Measurements from ENCODE around the gene CTDSP2. TPM values are rescaled to one million over a fixed set of nuclear protein-coding genes. Genes with fewer than 3 reads are reported as not detected.
A peak's percentile ranks its signal among the peaks of the same experiment; 100 is the strongest.

The CTDSP2 gene
- total RNA-seq, 1 donor from 2014 or later = 87.1 TPM

DNA sequence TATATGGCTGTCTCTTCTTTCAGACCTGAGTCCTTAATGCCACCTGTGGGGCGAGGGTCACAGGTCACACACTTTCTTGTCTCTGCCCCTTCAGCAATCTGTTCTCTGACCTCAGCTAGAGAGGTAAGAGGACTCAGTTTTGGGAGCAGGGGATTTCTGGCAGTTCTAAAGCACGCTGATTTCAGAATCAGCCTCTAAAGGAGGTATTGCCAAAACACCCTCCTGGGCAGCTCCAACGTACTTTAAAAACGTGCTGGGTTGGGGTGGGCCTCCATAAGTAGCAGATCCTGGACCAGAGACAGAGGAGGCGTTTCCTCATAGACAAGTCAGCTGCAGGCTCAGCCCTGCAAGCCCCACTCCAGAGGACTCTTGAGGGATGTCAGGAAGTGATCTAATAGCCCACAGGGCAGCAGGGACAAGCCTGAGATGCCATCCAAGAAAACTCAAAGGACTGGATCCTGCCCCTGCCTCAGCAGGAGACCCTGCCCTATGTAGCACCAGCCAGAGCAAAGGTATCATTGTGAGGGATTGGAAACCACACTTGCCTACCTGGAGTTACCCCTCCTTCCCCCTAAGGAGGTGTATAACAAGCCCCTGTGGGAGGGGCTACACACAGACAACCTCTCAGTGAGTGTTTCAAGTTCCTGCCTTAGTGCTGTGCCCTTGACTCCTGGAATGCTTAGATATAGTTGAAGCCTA lies 8.5 kb downstream of the CTDSP2 start:
- DNase-seq (ENCODE audit: low read depth) (peak; percentile 65), FAIRE-seq (no peak)
- peak overlapping the region; percentile 78 for H3K27ac Mint-ChIP-seq (ENCODE audit: unreplicated experiment)
- Histone ChIP-seq H3K4me3 (ENCODE audit: insufficient read depth, low read depth, low read length) (no peak overlapping the region), H3K79me2 (ENCODE audit: insufficient read depth, low read length) (peaks cover 99% of the 10 kb centered on the region), H3K27ac (ENCODE audit: low read depth, low read length) (peak overlapping the region; percentile 24), H3K27me3 (ENCODE audit: insufficient read depth, low read length) (no peaks in the 10 kb centered on the region), H4K20me1 (ENCODE audit: insufficient read depth, low read length) (peaks cover 97% of the 10 kb centered on the region), H3K4me1 (ENCODE audit: insufficient read depth, low read length) (peaks cover 65% of the 10 kb centered on the region), H3K9ac (ENCODE audit: low read length) (peak overlapping the region; percentile 1), H3K9me3 (ENCODE audit: insufficient read depth, low read depth, low read length) (no peaks in the 10 kb centered on the region), H3K4me2 (ENCODE audit: low read length) (peak overlapping the region; percentile 59), H2AFZ (ENCODE audit: low read depth, low read length) (no peak overlapping the region), H3K36me3 (ENCODE audit: insufficient read depth, low read length) (no peaks in the 10 kb centered on the region)
- TF ChIP-seq CTCF (IDR thresholded peaks at IDR 0.05; ENCODE audit: insufficient read depth, low read depth, low read length) (no peak), EZH2 (IDR thresholded peaks at IDR 0.05; ENCODE audit: insufficient read depth, low read length) (no peak)
- H3K36me3 Mint-ChIP-seq (ENCODE audit: low read depth, unreplicated experiment) = peaks cover 2% of the 10 kb centered on the region
- H3K4me3 Mint-ChIP-seq (ENCODE audit: unreplicated experiment) = peak overlapping the region; percentile 62
- H3K9me3 Mint-ChIP-seq (ENCODE audit: unreplicated experiment) = no peaks in the 10 kb centered on the region
- peaks cover 77% of the 10 kb centered on the region for H3K4me1 Mint-ChIP-seq (ENCODE audit: low read depth, unreplicated experiment)
- no peaks in the 10 kb centered on the region for H3K27me3 Mint-ChIP-seq (ENCODE audit: low read depth, unreplicated experiment)

- H3K36me3 Mint-ChIP-seq (ENCODE audit: low read depth, unreplicated experiment) = peaks cover 2% of the 10 kb centered on the region
- H3K27me3 Mint-ChIP-seq (ENCODE audit: low read depth, unreplicated experiment) = no peaks in the 10 kb centered on the region
- Histone ChIP-seq H2AFZ (ENCODE audit: low read depth, low read length) (no peak overlapping the region), H3K4me3 (ENCODE audit: insufficient read depth, low read depth, low read length) (no peak overlapping the region), H3K79me2 (ENCODE audit: insufficient read depth, low read length) (peaks cover 99% of the 10 kb centered on the region), H3K9me3 (ENCODE audit: insufficient read depth, low read depth, low read length) (no peaks in the 10 kb centered on the region), H4K20me1 (ENCODE audit: insufficient read depth, low read length) (peaks cover 97% of the 10 kb centered on the region), H3K27ac (ENCODE audit: low read depth, low read length) (peak overlapping the region; percentile 9), H3K36me3 (ENCODE audit: insufficient read depth, low read length) (no peaks in the 10 kb centered on the region), H3K4me1 (ENCODE audit: insufficient read depth, low read length) (peaks cover 61% of the 10 kb centered on the region), H3K9ac (ENCODE audit: low read length) (peak overlapping the region; percentile 19), H3K27me3 (ENCODE audit: insufficient read depth, low read length) (no peaks in the 10 kb centered on the region), H3K4me2 (ENCODE audit: low read length) (peak overlapping the region; percentile 79)
- peak overlapping the region; percentile 53 for H3K27ac Mint-ChIP-seq (ENCODE audit: unreplicated experiment)
- DNase-seq (ENCODE audit: low read depth) = peak; percentile 67
- TF ChIP-seq CTCF (IDR thresholded peaks at IDR 0.05; ENCODE audit: insufficient read depth, low read depth, low read length) (no peak), EZH2 (IDR thresholded peaks at IDR 0.05; ENCODE audit: insufficient read depth, low read length) (no peak)
- H3K4me1 Mint-ChIP-seq (ENCODE audit: low read depth, unreplicated experiment) = peaks cover 74% of the 10 kb centered on the region
- H3K9me3 Mint-ChIP-seq (ENCODE audit: unreplicated experiment) = no peaks in the 10 kb centered on the region
- FAIRE-seq = no peak
- peak overlapping the region; percentile 57 for H3K4me3 Mint-ChIP-seq (ENCODE audit: unreplicated experiment)
Observed at GRCh38 chr12:57836442-57837375, 9.8 kb downstream of the CTDSP2 start.
